NCI-H1694 treated with DMSO at 0.1 percent for 48 hours (cell line): ENCODE data around the gene CEMP1.
A peak's percentile ranks its signal among the peaks of the same experiment; 100 is the strongest.
"Not testable (repeated sequence)": the region's sequence is repeated elsewhere in the genome, so short reads cannot be mapped to it uniquely, and the experiment has no call there.

Experiments used
- DNase-seq: peaks from one replicate; lab custom pipeline; 2025; lab: John Stamatoyannopoulos, UW

CEMP1 gene

GRCh38 chr16:2535625-2536013, 4.4 kb upstream of the CEMP1 start:
- no peak for DNase-seq

- DNase-seq: not testable (repeated sequence)
Measured at GRCh38 chr16:2534335-2534734, 3.1 kb upstream of the CEMP1 start.

GRCh38 chr16:2533912-2534311, 2.7 kb upstream of the CEMP1 start:
- no peak for DNase-seq

GRCh38 chr16:2533142-2533755, 2.0 kb upstream of the CEMP1 start:
- not testable (repeated sequence) for DNase-seq

GRCh38 chr16:2532494-2533141, 1.4 kb upstream of the CEMP1 start:
- DNase-seq: peak; percentile 33

- DNase-seq: peak; percentile 81
Measured at GRCh38 chr16:2531696-2532493, 687 bp upstream of the CEMP1 start.

GRCh38 chr16:2530629-2531318, 434 bp downstream of the CEMP1 start:
- no peak for DNase-seq

GRCh38 chr16:2529961-2530628, 1.1 kb downstream of the CEMP1 start:
- no peak for DNase-seq

- DNase-seq: no peak
Measured at GRCh38 chr16:2529061-2529931, 1.9 kb downstream of the CEMP1 start.

GRCh38 chr16:2528161-2529060, 2.8 kb downstream of the CEMP1 start:
- DNase-seq: no peak

GRCh38 chr16:2527784-2528100, 3.5 kb downstream of the CEMP1 start:
- no peak for DNase-seq

- DNase-seq: no peak
Measured at GRCh38 chr16:2527071-2527783, 4.0 kb downstream of the CEMP1 start.

GRCh38 chr16:2526135-2526534, 5.1 kb downstream of the CEMP1 start:
- no peak for DNase-seq

GRCh38 chr16:2524339-2524938, 6.8 kb downstream of the CEMP1 start:
- no peak for DNase-seq

GRCh38 chr16:2523801-2524231, 7.4 kb downstream of the CEMP1 start:
- DNase-seq: no peak

- DNase-seq: no peak
Measured at GRCh38 chr16:2520784-2521531, 10.2 kb downstream of the CEMP1 start.

- peak; percentile 12 for DNase-seq
Measured at GRCh38 chr16:2520097-2520783, 11.0 kb downstream of the CEMP1 start, which contains the start of gene AMDHD2. TSS of gene AMDHD2 (plus strand) at chr16:2520371. CDS start at chr16:2520459, 88 bp downstream.

- DNase-seq: no peak
Measured at GRCh38 chr16:2519711-2520080, 11.5 kb downstream of the CEMP1 start.
